Fibroblast of the aortic adventitia (primary cell): ENCODE results near the gene MTMR1. TPM values are rescaled to one million over a fixed set of nuclear protein-coding genes. Genes with fewer than 3 reads are reported as not detected.
A peak's percentile ranks its signal among the peaks of the same experiment; 100 is the strongest.

Experiments used
- DNase-seq: peaks from one replicate; pipeline ENCODE4 v3.0.0-alpha.2; 2010; ENCODE audit warnings: low read depth
- H3K4me3 ChIP-seq: 2 replicates; pipeline ENCODE4 v1.5.1; 2011; ENCODE audit warnings: low read depth, mild to moderate bottlenecking, control low read depth, low read length, moderate library complexity
- total RNA-seq: library from RNA; depleted of rRNA; stranded (reverse); fragments of >200 nt; gene quantifications from 2 replicates; pipeline ENCODE4 v1.2.3, GENCODE V29; 2012; ENCODE audit warnings: low replicate concordance
- TF ChIP-seq, protein P1 (sequence below): IDR thresholded peaks from 2 replicates; pipeline ENCODE4 v1.5.1; 2011; ENCODE audit warnings: mild to moderate bottlenecking, low read length, control low read depth, inconsistent platforms; ENCODE audit not compliant: insufficient read depth

MTMR1 gene
- total RNA-seq, 1 donor, result 21.6 TPM

DNA sequence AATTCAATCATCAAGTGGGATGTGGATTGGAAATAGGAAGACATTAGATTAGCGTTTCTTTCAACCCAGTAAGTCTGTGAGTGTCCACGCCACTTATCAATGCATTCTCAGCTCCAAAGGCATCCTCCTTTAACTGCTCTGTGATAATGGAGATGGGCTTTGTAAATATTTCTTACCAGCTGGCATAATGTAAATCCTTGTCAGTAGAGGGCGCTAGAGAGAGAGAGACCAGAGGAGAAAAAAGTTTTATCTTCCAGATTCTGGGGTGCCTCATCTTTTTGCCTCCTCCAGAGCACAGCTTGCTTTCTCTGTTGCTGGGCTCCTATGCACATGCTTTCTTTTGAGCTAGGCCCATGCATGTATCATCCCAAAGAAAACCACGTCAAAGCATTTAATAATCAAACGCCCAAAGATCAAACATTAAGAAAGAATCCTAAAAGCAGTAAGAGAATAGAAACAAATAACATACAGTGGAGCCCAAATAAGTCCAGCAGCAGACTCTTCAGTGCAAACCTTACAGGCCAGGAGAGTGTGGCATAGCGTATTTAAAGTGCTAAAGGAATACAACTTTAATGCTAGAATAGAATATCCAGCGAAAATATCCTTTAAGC, 9.6 kb upstream of the MTMR1 start:
- peak; percentile 58 for DNase-seq
- H3K4me3 ChIP-seq, result no peak overlapping the region
- TF ChIP-seq, protein P1, sequence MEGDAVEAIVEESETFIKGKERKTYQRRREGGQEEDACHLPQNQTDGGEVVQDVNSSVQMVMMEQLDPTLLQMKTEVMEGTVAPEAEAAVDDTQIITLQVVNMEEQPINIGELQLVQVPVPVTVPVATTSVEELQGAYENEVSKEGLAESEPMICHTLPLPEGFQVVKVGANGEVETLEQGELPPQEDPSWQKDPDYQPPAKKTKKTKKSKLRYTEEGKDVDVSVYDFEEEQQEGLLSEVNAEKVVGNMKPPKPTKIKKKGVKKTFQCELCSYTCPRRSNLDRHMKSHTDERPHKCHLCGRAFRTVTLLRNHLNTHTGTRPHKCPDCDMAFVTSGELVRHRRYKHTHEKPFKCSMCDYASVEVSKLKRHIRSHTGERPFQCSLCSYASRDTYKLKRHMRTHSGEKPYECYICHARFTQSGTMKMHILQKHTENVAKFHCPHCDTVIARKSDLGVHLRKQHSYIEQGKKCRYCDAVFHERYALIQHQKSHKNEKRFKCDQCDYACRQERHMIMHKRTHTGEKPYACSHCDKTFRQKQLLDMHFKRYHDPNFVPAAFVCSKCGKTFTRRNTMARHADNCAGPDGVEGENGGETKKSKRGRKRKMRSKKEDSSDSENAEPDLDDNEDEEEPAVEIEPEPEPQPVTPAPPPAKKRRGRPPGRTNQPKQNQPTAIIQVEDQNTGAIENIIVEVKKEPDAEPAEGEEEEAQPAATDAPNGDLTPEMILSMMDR, result peak; percentile 58

DNA sequence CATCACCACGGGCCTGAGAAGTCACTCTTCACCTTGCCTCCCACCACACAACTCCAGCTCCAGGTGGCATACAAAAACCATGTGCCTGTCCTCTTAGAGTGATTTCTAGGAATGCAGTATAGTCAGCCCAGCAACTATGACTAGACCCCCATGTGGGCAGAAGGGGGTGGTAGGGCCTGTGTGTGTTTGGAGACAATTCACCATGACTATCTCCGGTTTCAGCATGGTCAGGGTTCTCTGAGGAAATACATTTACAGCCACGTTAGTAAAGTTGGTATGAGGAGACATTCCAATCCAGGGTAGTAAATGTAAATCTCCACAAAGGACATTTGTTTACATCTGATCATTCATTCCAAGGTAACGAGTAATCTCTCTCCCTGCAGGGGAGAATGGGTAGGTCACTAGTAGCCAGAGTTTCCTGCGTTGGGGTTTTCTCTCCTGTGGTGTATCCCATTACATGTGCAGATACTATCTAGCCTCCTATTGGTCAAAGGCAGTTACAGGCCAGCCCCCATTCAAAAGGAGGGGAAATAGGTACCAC, 4.2 kb upstream of the MTMR1 start:
- TF ChIP-seq, protein P1, result no peak
- peak; percentile 68 for DNase-seq
- H3K4me3 ChIP-seq, result no peak overlapping the region

DNA sequence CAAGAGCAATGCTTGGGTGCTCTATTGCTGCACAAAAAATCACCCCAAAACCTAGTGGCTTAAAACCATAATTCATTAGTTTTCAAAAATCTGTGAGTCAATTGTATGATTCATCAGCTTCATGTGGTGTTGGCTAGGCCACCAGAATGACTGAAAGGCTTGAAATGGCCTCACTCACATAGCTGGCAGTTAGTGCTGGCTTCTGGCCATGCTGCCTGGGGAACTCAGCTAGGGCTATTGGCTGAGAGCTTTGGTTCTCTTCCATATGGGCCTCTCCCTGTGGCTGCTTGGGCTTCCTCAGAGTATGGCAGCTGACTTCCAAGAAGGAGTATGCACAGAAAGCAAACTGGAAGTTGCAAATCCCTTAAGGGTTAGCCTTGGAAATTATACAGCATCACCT, 3.1 kb upstream of the MTMR1 start:
- H3K4me3 ChIP-seq, result no peak overlapping the region
- peak; percentile 92 for DNase-seq
- TF ChIP-seq, protein P1, result no peak

DNA sequence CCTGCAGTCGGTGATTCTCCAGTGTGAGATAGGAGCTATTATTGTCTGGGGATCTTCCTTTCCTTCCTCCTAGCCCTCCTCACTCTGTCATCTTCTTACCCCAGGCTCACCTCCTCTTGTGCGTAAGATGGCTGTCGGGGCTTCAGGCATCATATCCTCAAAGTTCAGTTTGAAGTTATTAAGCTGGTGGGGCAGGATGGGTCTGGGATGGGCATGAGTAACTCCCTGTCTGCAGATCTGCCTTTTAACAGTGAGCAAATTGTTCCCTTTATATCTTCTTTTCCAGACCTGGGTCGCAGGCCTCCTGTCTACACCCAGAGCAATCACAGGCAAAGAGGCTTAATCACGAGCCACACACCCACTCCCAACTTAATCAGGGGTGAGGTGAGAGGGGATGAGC, 900 bp upstream of the MTMR1 start:
- DNase-seq, result no peak
- no peak overlapping the region for H3K4me3 ChIP-seq
- TF ChIP-seq, protein P1, result no peak

DNA sequence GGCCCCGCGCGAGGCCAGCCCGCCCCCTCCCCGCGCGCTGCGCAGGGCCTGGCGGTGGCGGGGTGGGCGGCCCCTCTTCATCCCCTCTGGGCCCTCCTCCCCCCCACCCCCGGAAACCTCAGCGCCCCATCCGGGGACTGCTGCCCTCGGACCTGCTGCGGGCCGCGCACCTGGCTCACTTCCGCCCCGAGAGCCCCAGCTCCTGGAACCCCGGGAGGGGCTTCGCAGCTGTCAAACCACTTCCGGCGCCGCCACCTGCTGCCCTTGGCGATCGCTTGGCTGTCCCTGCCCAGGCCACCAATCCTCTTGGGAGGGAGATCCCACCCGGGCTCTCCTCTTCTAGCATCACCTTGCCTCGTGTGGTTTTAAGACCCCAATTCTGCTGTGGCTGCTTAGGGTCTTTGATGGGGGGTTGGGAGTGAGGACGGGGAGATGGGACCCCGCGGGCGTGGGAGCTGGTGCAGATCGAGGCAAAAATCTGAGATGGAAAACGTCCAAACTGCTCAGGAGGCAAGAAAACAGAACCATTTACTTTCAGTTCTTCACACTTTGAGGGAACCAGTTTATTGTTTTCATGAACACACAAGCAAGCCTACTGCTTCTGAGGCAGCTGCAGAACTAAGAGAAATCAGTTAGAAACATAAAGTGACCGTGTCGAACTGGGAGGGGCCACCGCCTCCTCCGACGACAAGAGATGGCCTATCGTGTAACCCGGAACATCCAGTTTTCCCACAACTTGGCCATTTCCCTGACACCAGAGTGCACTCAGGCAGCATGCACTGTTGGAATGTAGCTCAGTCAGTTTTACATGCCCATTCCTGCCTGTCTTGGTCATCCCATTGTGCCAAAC, 754 bp downstream of the MTMR1 start:
- H3K4me3 ChIP-seq, result peak overlapping the region; percentile 72
- TF ChIP-seq, protein P1, result no peak
- peak; percentile 68 for DNase-seq

DNA sequence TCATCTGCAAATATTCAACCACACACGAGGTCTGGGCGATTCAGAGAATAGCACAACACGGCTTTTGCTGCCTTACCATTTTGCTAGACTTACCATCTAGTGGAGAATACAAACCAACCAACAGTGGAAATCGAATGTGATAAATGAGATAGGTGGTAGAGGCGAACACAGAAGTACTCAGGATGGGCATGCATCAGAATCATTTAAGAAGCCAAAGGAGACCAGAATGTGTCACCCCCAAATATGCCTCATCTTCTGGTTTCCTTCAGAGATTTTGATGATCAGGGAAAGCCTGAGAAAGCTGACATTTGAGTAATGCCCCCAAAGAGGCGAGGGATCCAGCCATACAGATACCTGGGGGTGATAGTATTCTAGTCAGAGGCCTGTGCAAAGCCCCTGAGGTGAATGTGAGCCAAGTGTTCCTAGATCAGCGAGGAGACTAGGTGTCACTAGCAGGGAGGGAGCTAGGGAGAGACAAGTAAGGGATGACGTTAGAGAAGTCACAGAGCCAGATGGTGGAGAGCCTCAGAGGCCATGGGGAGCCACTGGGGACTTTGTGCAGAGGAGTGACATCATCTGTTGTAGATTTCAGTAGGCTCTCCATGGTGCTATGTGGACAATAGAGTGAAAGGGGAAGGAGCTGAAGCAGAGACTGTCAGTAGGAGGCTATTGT, 1.7 kb downstream of the MTMR1 start:
- TF ChIP-seq, protein P1, result no peak
- DNase-seq, result no peak
- H3K4me3 ChIP-seq, result no peak overlapping the region
